ENCODE data around the gene WDFY2. TPM values are rescaled to one million over a fixed set of nuclear protein-coding genes. Genes with fewer than 3 reads are reported as not detected.
"Not testable (repeated sequence)": the region's sequence is repeated elsewhere in the genome, so short reads cannot be mapped to it uniquely, and the experiment has no call there.

Gene WDFY2
- total RNA-seq, 1 donor from 2014 or later, result 4.5 TPM

DNA sequence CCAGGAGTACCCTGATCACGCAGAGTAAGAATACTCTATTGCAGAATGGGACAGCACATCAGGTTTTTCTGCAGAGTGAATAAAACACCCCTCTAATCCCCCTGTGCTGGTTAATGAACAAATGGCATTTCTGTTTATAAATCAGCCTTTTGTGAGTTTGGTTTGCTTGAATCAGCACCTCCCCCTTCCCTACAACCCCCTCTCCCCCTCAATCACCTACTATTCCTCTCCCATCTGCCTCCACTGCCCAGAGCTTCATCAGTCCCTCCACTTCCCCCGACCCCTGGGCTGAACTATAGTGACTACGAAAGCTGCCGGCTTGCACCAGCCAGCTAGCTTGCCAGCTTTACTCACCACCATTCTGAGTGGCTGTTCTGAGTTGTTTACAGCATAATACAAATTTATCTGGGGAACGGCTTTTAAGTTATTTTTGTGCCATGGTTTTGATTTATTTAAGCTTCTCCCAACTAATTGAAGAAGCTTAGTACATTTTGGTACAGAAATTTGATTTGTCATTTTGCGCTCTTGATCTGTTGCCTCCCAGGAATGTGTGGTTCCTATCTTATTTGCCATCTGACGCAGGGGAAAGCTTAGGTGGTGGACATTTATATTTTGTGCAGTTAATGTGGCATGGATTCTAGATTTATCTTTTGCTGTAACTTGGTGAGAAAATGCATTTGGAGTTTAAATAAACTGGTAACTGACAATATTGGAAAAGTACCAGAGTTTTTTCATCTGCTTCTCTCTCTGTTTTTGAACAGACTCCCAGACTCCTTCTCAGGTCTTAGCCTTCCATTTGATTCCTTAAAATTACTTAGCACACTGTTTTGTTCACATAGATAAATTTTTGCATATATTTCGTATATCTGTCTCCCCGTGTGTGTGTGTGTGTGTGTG, 41.7 kb upstream of the WDFY2 start:
- Histone ChIP-seq H3K36me3 (no peaks in the 10 kb centered on the region), H3K4me1 (peaks cover 24% of the 10 kb centered on the region), H3K27me3 (ENCODE audit: low read depth) (no peaks in the 10 kb centered on the region), H3K27ac (replicated peaks) (peak overlapping the region; percentile 3), H3K9me3 (replicated peaks) (peaks cover 6% of the 10 kb centered on the region), H3K4me3 (no peak overlapping the region)
- intact Hi-C loops (cut with micrococcal nuclease), result no loop called here
- TF ChIP-seq, protein P1, sequence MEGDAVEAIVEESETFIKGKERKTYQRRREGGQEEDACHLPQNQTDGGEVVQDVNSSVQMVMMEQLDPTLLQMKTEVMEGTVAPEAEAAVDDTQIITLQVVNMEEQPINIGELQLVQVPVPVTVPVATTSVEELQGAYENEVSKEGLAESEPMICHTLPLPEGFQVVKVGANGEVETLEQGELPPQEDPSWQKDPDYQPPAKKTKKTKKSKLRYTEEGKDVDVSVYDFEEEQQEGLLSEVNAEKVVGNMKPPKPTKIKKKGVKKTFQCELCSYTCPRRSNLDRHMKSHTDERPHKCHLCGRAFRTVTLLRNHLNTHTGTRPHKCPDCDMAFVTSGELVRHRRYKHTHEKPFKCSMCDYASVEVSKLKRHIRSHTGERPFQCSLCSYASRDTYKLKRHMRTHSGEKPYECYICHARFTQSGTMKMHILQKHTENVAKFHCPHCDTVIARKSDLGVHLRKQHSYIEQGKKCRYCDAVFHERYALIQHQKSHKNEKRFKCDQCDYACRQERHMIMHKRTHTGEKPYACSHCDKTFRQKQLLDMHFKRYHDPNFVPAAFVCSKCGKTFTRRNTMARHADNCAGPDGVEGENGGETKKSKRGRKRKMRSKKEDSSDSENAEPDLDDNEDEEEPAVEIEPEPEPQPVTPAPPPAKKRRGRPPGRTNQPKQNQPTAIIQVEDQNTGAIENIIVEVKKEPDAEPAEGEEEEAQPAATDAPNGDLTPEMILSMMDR (IDR thresholded peaks at IDR 0.05; ENCODE audit: borderline replicate concordance), result no peak
- no peak for DNase-seq

DNA sequence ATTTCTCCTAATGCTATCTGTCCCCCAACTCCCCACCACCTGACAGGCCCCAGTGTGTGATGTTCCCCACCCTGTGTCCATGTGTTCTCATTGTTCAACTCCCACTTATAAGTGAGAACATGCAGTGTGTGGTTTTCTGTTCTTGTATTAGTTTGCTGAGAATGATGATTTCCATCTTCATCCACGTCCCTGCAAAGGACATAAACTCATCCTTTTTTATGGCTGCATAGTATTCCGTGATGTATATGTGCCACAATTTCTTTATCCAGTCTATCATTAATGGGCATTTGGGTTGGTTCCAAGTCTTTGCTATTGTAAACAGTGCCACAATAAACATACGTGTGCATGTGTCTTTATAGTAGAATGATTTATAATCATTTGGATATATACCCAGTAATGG, 38.8 kb upstream of the WDFY2 start:
- intact Hi-C loops (cut with micrococcal nuclease); H3K9me3 ChIP-seq (replicated peaks); H3K36me3 ChIP-seq; H3K27ac ChIP-seq (replicated peaks); DNase-seq; H3K27me3 ChIP-seq (ENCODE audit: low read depth); H3K4me3 ChIP-seq: not testable (repeated sequence)
- H3K4me1 ChIP-seq, result peaks cover 21% of the 10 kb centered on the region

DNA sequence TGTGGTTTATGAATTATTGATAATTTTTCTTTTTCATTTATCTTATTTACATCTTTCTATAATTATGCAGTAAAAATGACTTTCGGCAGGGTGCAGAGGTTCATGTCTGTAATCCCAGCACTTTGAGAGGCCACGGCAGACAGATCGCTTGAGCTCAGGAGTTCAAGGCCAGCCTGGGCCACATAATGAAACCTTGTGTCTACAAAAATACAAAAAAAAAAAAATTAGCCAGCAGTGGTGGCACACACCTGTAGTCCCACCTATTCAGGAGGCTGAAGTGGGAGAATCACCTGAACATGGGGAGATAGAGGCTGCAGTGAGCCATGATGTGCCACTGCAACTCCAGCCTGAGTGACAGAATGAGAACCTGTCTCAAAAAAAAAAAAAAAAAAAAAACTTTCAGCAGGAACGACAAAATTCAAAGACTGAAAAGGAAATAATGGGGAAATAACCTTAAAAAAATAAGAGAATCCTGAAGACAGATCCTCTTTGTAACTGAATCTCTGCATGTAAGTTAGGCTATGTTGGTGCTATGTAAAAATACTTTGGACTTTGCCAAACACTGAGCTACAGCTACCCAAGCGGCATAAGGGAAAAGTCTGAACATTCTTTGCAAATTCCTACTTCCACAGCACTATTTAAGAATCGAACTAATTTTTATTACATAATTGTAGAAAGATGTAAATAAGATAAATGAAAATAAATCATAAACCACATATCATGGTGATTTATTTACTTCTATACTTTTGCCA, 36.7 kb upstream of the WDFY2 start:
- Histone ChIP-seq H3K4me1 (peaks cover 3% of the 10 kb centered on the region), H3K4me3 (no peak overlapping the region), H3K9me3 (replicated peaks) (peaks cover 6% of the 10 kb centered on the region), H3K27me3 (ENCODE audit: low read depth) (no peaks in the 10 kb centered on the region), H3K27ac (replicated peaks) (no peak overlapping the region), H3K36me3 (no peaks in the 10 kb centered on the region)
- intact Hi-C loops (cut with micrococcal nuclease), result no loop called here
- TF ChIP-seq, protein P1 (IDR thresholded peaks at IDR 0.05; ENCODE audit: borderline replicate concordance), result no peak
- DNase-seq, result no peak

DNA sequence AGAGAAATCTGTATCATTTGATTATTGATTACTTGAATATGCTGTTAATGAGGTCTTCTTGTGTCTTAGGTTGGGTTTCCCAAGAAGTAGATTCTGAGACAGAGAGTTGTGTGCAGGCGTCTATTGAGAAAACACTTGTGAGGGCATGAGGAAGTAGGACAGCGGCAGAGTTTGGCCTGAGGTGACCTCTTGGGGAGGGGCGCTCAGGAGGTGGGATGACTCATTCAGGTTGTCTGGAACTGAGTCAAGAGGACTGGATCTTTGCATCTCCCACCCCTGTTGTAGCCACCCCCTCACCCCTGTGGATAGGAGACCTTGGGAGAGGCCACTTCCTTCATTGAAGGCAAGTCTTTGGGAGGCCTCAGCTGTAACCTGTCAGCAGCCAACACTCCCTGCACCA, 35.2 kb upstream of the WDFY2 start:
- H3K4me3 ChIP-seq, result no peak overlapping the region
- no peak overlapping the region for H3K27ac ChIP-seq (replicated peaks)
- H3K36me3 ChIP-seq, result no peaks in the 10 kb centered on the region
- H3K27me3 ChIP-seq (ENCODE audit: low read depth), result no peaks in the 10 kb centered on the region
- intact Hi-C loops (cut with micrococcal nuclease), result no loop called here
- no peak for DNase-seq
- TF ChIP-seq, protein P1 (IDR thresholded peaks at IDR 0.05; ENCODE audit: borderline replicate concordance), result no peak
- H3K4me1 ChIP-seq, result no peaks in the 10 kb centered on the region
- H3K9me3 ChIP-seq (replicated peaks), result peaks cover 6% of the 10 kb centered on the region

DNA sequence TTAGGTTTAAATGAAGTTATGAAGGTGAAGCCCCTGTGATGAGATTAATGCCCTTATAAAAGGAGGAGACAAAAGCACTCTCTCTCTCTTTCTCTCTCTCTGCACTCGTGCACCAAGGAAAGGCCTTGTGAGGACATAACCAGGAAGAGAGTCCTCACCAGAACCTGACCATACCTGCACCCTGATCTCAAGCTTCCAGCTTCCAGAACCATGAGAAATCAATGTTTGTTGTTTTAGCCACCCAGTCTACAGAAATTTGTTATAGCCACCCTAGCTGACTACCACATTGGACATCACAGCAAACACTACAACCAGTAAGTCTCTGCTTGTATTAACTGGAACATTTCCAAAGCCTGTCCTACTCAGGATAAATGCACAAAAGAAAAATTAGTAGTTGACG, 34.7 kb upstream of the WDFY2 start:
- Histone ChIP-seq H3K27ac (replicated peaks) (no peak overlapping the region), H3K27me3 (ENCODE audit: low read depth) (no peaks in the 10 kb centered on the region), H3K36me3 (no peaks in the 10 kb centered on the region), H3K9me3 (replicated peaks) (peaks cover 6% of the 10 kb centered on the region), H3K4me1 (no peaks in the 10 kb centered on the region), H3K4me3 (no peak overlapping the region)
- DNase-seq, result no peak
- TF ChIP-seq, protein P1 (IDR thresholded peaks at IDR 0.05; ENCODE audit: borderline replicate concordance), result no peak
- intact Hi-C loops (cut with micrococcal nuclease), result no loop called here

DNA sequence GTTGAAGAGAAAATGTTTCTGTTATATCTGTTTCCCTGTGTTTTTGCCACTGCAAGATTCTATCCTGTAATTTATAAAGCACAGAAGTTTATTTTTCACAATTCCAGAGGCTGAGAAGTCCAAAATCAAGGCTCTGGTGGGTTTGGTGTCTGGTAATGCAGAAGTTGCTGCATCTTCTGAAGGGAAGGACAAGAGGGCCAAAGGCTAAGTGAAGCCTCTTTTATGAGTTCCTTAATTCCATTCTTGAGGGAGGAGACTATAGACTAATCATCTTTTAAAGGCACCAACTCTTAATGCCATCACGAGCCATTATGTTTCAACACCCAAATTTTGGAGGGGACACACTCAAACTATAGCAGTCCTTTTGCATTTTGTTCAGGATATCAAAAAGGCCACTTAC, 34.1 kb upstream of the WDFY2 start:
- Histone ChIP-seq H3K9me3 (replicated peaks) (peaks cover 6% of the 10 kb centered on the region), H3K27me3 (ENCODE audit: low read depth) (no peaks in the 10 kb centered on the region), H3K4me3 (no peak overlapping the region), H3K4me1 (no peaks in the 10 kb centered on the region), H3K36me3 (no peaks in the 10 kb centered on the region), H3K27ac (replicated peaks) (no peak overlapping the region)
- no peak for DNase-seq
- TF ChIP-seq, protein P1 (IDR thresholded peaks at IDR 0.05; ENCODE audit: borderline replicate concordance), result no peak
- intact Hi-C loops (cut with micrococcal nuclease), result no loop called here

Data from left ventricle myocardium inferior (tissue), 1 donor.